HG03175 (cell line): Measurements from ENCODE around the gene COG3.

ENCODE experiments used
- ATAC-seq: cut with Tn5 transposase; IDR thresholded peaks from one replicate; pipeline ENCODE4 v1.9.1; 2021; ENCODE audit warnings: mild to moderate bottlenecking, moderate library complexity; ENCODE audit not compliant: unreplicated experiment

COG3 gene

GRCh38 chr13:45500492-45501174 is 35.9 kb downstream of the COG3 start:
- no peak for ATAC-seq

DNA sequence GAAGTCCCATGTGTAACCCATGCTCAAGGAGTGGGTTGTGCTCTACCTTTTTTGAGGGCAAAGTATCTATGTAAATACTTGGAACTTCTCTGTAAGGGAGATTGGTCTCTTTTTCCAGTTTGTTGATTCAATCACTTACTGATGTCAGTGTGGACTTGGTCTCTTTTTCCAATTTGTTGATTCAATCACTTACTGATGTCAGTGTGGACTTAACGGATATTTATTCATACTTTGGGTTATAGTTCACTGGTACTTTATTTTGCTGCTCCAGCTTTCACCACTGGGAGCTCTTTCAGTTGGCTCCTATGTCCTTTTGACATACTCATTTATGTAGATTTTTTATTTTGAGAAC is 36.4 kb downstream of the COG3 start:
- no peak for ATAC-seq

GRCh38 chr13:45503658-45504057 is 38.9 kb downstream of the COG3 start:
- no peak for ATAC-seq

DNA sequence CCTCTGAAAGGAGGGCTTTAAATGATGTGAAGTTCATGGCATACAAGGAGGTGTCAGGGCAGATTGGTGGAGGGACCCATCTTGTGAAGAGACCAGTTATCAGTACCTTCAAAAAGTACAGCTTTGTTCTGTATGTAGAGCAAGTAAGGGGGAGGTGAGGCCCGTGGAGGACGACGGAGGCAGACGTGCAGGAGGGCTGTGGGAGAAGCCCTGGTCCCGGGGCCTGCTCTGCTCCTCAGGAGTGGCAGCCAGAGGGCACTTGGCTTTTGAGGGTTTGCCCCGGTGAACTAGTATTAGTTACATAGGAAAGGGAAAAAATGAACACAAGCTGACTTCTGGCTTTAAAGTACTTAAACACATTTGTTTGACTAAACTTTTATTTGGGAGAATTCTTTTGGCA is 42.1 kb downstream of the COG3 start:
- no peak for ATAC-seq

DNA sequence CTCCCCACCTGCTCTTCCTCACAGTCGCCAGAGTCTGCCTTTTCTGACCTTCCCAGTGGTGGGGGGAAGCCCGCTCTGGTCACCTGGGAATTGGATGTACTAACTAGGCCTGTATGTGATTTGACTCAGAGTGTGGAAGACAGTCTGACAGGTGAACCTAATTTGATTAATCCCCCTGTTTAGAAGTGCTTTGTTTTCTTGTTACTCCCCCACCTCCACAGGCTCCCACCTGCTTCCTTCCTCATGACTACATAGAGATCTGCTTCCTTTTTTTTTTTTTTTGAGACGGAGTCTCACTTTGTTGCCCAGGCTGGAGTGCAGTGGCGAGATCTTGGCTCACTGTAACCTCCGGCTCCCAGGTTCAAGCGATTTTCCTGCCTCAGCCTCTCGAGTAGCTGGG is 44.0 kb downstream of the COG3 start:
- ATAC-seq = no peak

DNA sequence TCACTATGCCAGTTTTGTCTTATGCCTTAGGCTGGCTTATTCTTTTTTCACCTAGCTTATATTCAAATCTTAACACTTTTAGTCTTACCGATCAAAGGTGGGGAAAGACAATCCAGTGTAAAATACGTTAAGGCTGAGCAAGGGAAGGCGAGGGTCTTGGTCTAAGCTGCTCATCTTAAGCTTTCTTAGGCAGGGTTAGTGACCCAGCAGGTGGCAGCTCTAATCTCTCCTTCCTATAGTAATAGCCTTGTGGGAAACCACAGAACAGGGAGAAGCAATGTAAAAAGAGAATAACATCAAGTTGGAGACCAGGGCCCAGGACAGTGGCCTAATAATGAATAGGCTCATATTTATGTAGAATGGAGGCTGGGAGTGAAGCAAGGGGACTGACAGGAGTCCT is 45.9 kb downstream of the COG3 start:
- no peak for ATAC-seq

DNA sequence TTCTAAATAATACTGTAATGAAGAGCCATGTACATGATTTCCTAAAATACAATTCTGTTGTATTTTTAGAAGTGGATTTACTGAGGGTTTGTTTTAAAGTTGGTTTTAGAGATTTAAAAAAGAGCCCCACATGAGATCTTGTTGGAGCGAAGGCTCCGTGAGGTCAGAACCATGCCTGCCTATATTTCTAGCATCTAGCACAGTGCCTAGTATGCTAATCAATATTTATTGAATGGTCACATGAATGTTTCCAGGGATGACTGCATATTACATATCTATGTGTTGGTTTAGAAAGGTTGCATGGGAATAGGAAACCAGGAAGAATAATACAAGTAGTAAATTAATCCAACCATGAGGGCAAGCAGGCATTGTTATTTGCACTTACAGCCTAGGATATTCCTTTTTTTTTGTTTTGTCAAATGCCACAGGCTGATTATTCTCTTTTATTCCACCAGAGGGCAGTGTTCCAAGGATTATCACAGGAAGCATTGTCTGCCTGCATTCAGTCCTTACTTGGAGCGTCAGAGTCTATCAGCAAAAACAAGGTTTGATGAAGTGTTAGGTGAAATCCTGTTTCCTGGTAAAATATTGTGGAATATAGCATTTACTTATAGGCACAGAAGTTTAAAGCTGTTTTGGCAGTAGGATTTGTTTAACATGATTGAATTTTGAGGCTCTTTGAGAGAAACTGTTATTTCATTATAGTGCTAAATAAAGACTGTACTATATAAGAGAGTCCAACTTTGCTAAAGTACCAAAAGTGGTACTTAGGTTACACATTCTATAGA is 46.8 kb downstream of the COG3 start:
- ATAC-seq = no peak

- ATAC-seq = no peak
These were observed 47.4 kb downstream of the COG3 start for GRCh38 chr13:45512098-45512496.

- ATAC-seq = no peak
These were observed 52.0 kb downstream of the COG3 start for GRCh38 chr13:45516757-45517156.

- ATAC-seq = no peak
These were observed 53.9 kb downstream of the COG3 start for GRCh38 chr13:45518525-45519245.

DNA sequence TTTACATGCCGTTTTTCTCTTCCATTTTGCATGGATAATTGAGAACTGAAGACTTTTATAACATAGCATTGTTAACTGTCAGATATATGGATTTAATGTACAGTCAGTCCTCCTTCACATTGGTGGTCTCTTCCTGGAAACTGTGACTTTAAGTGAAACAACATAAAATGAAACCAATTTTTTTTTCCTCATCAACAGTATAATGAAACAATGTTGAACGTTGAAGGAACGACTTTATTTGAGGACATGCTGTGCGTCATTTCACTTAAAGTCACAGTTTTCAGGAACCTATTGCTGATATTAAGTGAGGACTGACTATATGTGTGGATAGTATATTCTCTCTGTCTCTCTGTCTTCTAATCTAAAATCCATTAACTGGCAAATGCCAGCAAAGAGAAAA is 54.8 kb downstream of the COG3 start:
- no peak for ATAC-seq

DNA sequence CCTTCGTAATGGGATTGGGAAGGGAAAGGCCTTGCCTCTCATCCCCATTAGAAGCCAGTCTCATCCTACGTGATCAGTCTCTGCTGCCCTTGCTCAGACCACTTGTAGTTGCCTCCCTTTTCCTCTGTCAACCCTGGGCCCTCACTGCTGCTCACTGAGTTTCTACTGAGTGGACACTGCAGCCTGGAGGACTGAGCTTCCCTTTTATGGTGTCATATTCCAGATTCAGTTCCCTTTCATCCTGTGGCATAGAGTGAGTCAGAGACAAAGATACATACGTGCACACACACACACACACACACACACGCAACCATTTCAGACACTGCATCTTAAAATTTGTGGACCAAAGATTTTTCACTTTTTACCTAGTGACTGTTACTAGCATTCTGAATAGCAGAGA is 56.6 kb downstream of the COG3 start:
- no peak for ATAC-seq

- ATAC-seq = no peak
These were observed 57.8 kb downstream of the COG3 start for GRCh38 chr13:45522571-45522970.

DNA sequence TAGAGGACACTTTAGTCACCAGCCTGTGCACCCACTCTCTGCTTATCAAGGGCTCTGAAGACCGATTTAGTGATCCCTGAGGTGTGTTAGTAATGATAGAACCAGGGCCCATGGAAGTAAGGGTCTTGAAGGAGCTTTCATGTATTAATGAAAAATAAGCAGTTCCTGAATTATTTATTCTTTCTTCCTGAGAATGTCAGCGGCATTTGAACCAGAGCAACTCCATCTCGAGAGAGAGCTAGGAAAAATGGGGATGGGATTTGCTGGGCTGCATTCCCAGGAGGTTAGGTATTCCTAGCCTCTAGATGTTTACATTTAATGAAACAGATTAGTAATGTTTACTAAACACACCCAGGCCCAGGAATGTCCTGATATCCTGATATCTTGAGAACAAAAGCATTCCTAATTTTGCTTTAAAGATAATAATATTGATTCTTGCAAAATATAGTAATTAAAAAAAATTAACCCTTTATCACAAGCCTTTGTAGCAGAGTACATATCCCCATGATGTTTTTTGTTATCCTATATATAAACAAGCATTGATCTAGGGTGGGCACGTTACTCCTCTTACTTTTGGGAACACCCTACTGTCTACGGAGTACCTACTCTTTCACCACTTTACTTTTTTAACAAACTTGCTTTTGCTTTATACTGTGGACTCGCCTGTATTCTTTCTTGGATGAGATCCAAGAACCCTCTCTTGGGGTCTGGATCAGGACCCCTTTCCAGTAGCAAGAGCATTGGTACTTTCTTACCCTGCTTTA is 63.1 kb downstream of the COG3 start:
- no peak for ATAC-seq

DNA sequence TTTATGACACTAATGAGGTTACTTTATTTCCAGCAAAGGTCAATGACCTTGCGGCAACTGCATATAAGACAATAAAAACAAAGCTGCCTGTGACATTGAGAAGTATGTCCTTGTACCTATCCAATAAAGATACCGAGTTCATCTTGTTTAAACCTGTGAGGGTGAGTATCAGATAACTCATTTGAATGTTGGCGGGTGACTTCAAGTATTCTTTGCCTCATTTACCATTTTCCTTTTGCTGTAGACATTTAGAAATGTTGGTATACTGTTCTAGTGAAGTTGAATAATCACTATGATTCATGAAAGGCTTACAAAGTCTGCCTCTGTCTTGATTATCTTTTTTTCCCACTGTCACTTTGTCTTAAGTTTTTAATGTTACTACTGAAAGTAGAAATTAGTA is 65.0 kb downstream of the COG3 start:
- no peak for ATAC-seq

GRCh38 chr13:45534604-45535003 is 69.9 kb downstream of the COG3 start:
- ATAC-seq = no peak

- ATAC-seq = no peak
These were observed 71.5 kb downstream of the COG3 start for GRCh38 chr13:45536224-45536623.

DNA sequence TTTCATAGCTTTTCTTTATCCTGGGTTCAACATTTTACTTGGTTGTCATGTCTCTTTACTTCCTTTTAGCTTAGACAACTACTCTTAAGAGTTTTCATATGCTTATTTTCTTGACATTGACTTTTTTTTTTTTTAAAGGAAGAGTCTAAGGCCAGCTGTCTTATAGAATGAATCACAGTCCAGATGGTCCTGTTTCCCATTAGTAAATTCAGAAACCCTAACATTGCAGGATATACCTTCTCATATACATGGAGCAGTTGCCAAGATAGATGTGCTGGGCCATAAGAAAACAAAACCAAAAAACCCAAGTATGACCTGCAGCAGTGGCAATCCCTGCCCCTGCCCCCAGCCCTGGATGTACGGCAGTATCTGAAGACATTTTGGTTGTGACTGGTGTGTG is 72.8 kb downstream of the COG3 start:
- ATAC-seq = no peak

GRCh38 chr13:45538382-45538781 is 73.6 kb downstream of the COG3 start:
- no peak for ATAC-seq

- no peak for ATAC-seq
These were observed 75.5 kb downstream of the COG3 start for GRCh38 chr13:45540195-45540594.

DNA sequence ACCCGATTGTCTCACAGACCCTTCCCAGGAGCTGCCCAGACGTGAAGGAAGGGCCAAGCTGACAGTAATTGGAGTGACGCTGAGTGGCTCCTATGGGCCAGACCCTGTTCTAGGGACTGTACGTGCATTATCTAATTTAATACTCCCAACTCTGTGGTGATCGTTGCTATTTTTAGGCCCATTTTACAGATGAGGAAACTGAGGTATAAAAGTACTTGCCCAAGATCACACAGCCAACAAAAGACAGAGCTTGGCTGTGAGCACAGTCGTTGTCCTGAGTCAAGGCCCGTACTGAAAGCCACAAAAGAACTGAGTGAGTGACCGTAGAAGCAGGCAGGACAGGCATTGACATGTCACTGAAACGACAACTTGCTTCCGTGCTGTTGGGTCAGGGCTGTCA is 76.1 kb downstream of the COG3 start:
- no peak for ATAC-seq
